T-cell (primary cell): ENCODE data around the gene ABCA7. TPM values are rescaled to one million over a fixed set of nuclear protein-coding genes. Genes with fewer than 3 reads are reported as not detected.

Experiments used
- ATAC-seq, 4 experiments: fragments of 200-7000 bp in 3 of 4; fragments of 150-1000 bp in 1 of 4; cut with Tn5 transposase; replicated peaks in 1 of 4; 1 replicate in 3 of 4; 2 replicates in 1 of 4; pipeline ENCODE4 v1.10.0; 2021; ENCODE audit warnings: moderate library complexity in 3 of 4, mild to moderate bottlenecking in 2 of 4, moderate number of reproducible peaks in 1 of 4
- CTCF ChIA-PET, 2 donors: fragments of 300-600 bp; sonication (Branson Sonifier 250); formaldehyde crosslinking; loops; one replicate each; lab custom pipeline; 2022; ENCODE audit warnings: antibody characterized with exemption in 2 of 2; lab: Charles Lee
- POLR2A ChIA-PET, 2 donors: fragments of 300-600 bp; sonication (Branson Sonifier 250); formaldehyde crosslinking; loops; one replicate each; lab custom pipeline; 2022; ENCODE audit warnings: antibody characterized with exemption in 2 of 2; lab: Charles Lee
- DNase-seq, 35 experiments: peaks; one replicate each; pipeline versions ENCODE4 v3.0.0 to v3.0.0-alpha.2; 2013 to 2023
- H3K27ac ChIP-seq: one replicate; pipeline ENCODE4 v1.5.1; 2013; ENCODE audit warnings: low read length
- H3K27me3 ChIP-seq, 2 experiments: replicated peaks in 1 of 2; 1 replicate in 1 of 2; 2 replicates in 1 of 2; pipeline versions ENCODE4 v1.6.1 to v1.7.0; 2013; ENCODE audit warnings: low read length in 1 of 2, mixed read lengths in 1 of 2; ENCODE audit not compliant: control insufficient read depth in 2 of 2, insufficient read depth in 2 of 2; ENCODE audit errors: extremely low read depth in 1 of 2
- H3K36me3 ChIP-seq, 2 donors: 1 replicate in 1 of 2; 2 replicates in 1 of 2; pipeline versions ENCODE4 v1.6.1 to v1.7.0; 2013; ENCODE audit warnings: low read length in 1 of 2; ENCODE audit not compliant: control insufficient read depth in 2 of 2, insufficient read depth in 1 of 2; ENCODE audit errors: extremely low read depth in 1 of 2
- H3K4me1 ChIP-seq, 2 experiments: 1 replicate in 1 of 2; 2 replicates in 1 of 2; pipeline versions ENCODE4 v1.6.1 to v1.7.0; 2013; ENCODE audit warnings: low read length in 2 of 2, mixed read lengths in 1 of 2; ENCODE audit not compliant: insufficient read depth in 2 of 2, control insufficient read depth in 1 of 2; ENCODE audit errors: extremely low read depth in 1 of 2
- H3K4me3 ChIP-seq, 2 donors: 1 replicate in 1 of 2; 2 replicates in 1 of 2; pipeline versions ENCODE4 v1.5.1 to v1.7.0; 2013; ENCODE audit warnings: mild to moderate bottlenecking in 2 of 2, low read length in 1 of 2, moderate library complexity in 1 of 2; ENCODE audit not compliant: control insufficient read depth in 1 of 2; ENCODE audit errors: extremely low read depth in 1 of 2
- H3K9me3 ChIP-seq: 2 replicates; pipeline ENCODE4 v1.7.0; 2013
- H3K27ac Mint-ChIP-seq, 2 donors: one replicate each; pipeline ENCODE4 v1.8.0; 2020 to 2021; ENCODE audit warnings: mild to moderate bottlenecking in 2 of 2, mixed read lengths in 2 of 2
- H3K27me3 Mint-ChIP-seq, 2 donors: one replicate each; pipeline ENCODE4 v1.8.0; 2021 to 2022; ENCODE audit warnings: mixed read lengths in 2 of 2
- H3K36me3 Mint-ChIP-seq: one replicate; pipeline ENCODE4 v1.8.0; 2021; ENCODE audit warnings: mixed read lengths
- H3K4me1 Mint-ChIP-seq, 3 donors: one replicate each; pipeline ENCODE4 v1.8.0; 2020 to 2022; ENCODE audit warnings: mixed read lengths in 3 of 3, mild to moderate bottlenecking in 1 of 3
- H3K4me3 Mint-ChIP-seq, 3 donors: one replicate each; pipeline ENCODE4 v1.8.0; 2020 to 2022; ENCODE audit warnings: mild to moderate bottlenecking in 3 of 3, mixed read lengths in 3 of 3, moderate library complexity in 3 of 3
- H3K9me3 Mint-ChIP-seq, 3 donors: one replicate each; pipeline ENCODE4 v1.8.0; 2020 to 2022; ENCODE audit warnings: mixed read lengths in 3 of 3
- WGBS: methylation state at CpG from one replicate; pipeline ENCODE4 v1.1.5; 2013; ENCODE audit warnings: missing lambda C conversion rate; ENCODE audit not compliant: insufficient coverage; 5-methylcytosine and 5-hydroxymethylcytosine counted together
- total RNA-seq, 35 experiments: library from RNA in 6 of 35; stranded (reverse) in 6 of 35; fragments of 120-200 nt in 1 of 35; gene quantifications; one replicate each; pipeline versions ENCODE4 v1.2.1 to v1.2.4 and lab custom pipeline; 2013 to 2026

Gene ABCA7
- total RNA-seq, 5 donors from 2014 or later (not counting 1 experiment from before 2014, with no cell fraction given) = 166 to 217 (median 178) TPM

- Histone ChIP-seq H3K36me3 (peaks cover 28 to 61% of the 10 kb centered on the region in 2 donors), H3K9me3 (no peaks in the 10 kb centered on the region), H3K4me3 (no peak overlapping the region), H3K27me3 (no peaks in the 10 kb centered on the region), H3K27ac (peak overlapping the region; percentile 28), H3K4me1 (peaks cover 24 to 89% of the 10 kb centered on the region in 2 experiments)
- H3K36me3 Mint-ChIP-seq = peaks cover 17% of the 10 kb centered on the region
- peak overlapping the region; percentile 61 to 95 for H3K27ac Mint-ChIP-seq
- peak overlapping the region in 1 of 3 donors; percentile 76 for H3K4me3 Mint-ChIP-seq
- ChIA-PET CTCF (no interaction called here), POLR2A (interaction anchor here in 1 of 2 donors (0.6 to 0.7 kb wide), 2 partner anchors 9 to 89 kb away, joined by 4 to 8 read pairs; no protein-coding TSS in a partner anchor)
- no peaks in the 10 kb centered on the region for H3K9me3 Mint-ChIP-seq
- H3K4me1 Mint-ChIP-seq = peaks cover 45 to 60% (median 56%) of the 10 kb centered on the region in 3 donors
- no peak for ATAC-seq
- 92% methylated on average over 27 of the region's 32 CpGs for WGBS
- DNase-seq = no peak
- H3K27me3 Mint-ChIP-seq = no peaks in the 10 kb centered on the region
Measured at GRCh38 chr19:1089126-1089771, 49.3 kb downstream of the ABCA7 start.

DNA sequence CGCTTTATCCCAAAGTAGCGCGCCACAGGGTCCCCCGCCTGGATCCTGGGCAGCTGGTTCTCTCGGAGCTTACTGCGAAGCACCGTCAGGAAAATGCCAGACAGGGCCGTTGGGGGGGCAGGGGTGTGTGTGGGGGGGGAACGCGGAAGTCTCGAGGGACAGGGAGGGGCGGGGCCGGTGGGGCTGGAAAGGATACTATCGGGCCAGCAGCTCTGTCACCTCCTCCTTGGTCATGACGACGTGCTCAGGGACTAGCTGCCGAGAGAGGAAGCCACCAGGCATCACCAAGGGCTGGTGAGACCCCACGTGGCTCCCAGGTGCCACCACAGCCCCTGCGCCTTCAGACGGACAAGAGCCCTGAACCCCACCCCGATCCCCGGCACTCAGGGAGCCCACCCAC lies 50.0 kb downstream of the ABCA7 start:
- H3K4me1 ChIP-seq = peaks cover 28 to 90% of the 10 kb centered on the region in 2 experiments
- Mint-ChIP-seq H3K4me3 (no peak overlapping the region), H3K9me3 (no peaks in the 10 kb centered on the region), H3K27me3 (no peaks in the 10 kb centered on the region), H3K4me1 (peaks cover 39 to 58% (median 52%) of the 10 kb centered on the region in 3 donors), H3K27ac (peak overlapping the region in 1 of 2 donors; percentile 61), H3K36me3 (peaks cover 14% of the 10 kb centered on the region)
- H3K36me3 ChIP-seq = peaks cover 25 to 55% of the 10 kb centered on the region in 2 donors
- POLR2A ChIA-PET = interaction anchor here (0.6 to 0.7 kb wide), 2 partner anchors 8 to 25 kb away, joined by 4 read pairs; no protein-coding TSS in a partner anchor
- peak overlapping the region; percentile 28 for H3K27ac ChIP-seq
- no peaks in the 10 kb centered on the region for H3K27me3 ChIP-seq
- WGBS = 14% methylated on average over 4 of the region's 22 CpGs
- CTCF ChIA-PET = no interaction called here
- DNase-seq = peak in 18 of 35 experiments; percentile 39 to 70 (median 48)
- no peaks in the 10 kb centered on the region for H3K9me3 ChIP-seq
- H3K4me3 ChIP-seq = no peak overlapping the region
- peak in 2 of 4 experiments; percentile 6 to 23 for ATAC-seq

- Histone ChIP-seq H3K4me3 (no peak overlapping the region), H3K36me3 (peaks cover 17 to 45% of the 10 kb centered on the region in 2 donors), H3K27ac (no peak overlapping the region), H3K27me3 (no peaks in the 10 kb centered on the region), H3K9me3 (no peaks in the 10 kb centered on the region), H3K4me1 (peaks cover 30 to 86% of the 10 kb centered on the region in 2 experiments)
- Mint-ChIP-seq H3K4me1 (peaks cover 40 to 59% (median 50%) of the 10 kb centered on the region in 3 donors), H3K36me3 (peaks cover 7% of the 10 kb centered on the region), H3K27ac (peak overlapping the region; percentile 43 to 68), H3K27me3 (no peaks in the 10 kb centered on the region), H3K4me3 (peak overlapping the region in 1 of 3 donors; percentile 48), H3K9me3 (no peaks in the 10 kb centered on the region)
- WGBS = 69% methylated on average over 30 of the region's 38 CpGs
- ChIA-PET CTCF (interaction anchor here in 1 of 2 donors (0.6 kb wide), 1 partner anchor 13 kb away, joined by 3 read pairs; no protein-coding TSS in a partner anchor), POLR2A (no interaction called here)
- DNase-seq (peak in 6 of 35 experiments; percentile 46 to 57 (median 54)), ATAC-seq (peak in 1 of 4 experiments; percentile 4)
Measured at GRCh38 chr19:1090731-1091543, 51.0 kb downstream of the ABCA7 start.

DNA sequence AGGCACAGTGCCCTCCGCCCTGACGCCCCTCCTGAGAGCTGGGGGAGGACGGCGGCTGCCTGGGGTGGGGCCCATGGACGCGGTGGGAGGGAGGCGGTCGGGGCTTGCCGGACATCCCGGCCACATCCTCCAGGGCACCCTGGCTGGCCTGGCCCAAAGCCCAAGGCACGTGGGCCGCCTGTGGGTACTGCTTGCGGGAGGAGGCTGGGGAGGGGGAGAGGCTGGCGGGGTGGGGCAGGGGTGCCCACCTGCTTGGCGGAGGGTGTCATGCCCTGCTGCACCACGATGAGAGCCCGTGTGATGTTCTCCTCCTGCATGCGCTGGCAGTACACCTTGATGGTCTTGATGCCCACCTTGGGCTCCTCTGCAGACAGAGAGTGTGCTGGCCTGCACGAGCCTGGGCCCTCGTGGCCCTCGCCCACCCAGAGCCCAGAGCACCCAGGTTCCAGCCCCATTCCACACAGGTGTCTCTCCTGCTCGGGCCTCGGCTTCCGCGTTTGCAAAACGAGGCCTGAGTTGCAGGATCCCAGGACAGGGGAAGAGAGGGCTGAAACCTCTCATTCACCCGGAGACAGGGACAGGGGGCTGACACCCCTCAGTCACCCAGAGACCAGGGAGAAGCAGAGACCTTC lies 51.8 kb downstream of the ABCA7 start:
- peaks cover 35 to 85% of the 10 kb centered on the region in 2 experiments for H3K4me1 ChIP-seq
- H3K27me3 ChIP-seq = no peaks in the 10 kb centered on the region
- H3K4me3 Mint-ChIP-seq = peak overlapping the region in 1 of 3 donors; percentile 91
- 89% methylated on average over 16 of the region's 27 CpGs for WGBS
- H3K36me3 Mint-ChIP-seq = peaks cover 7% of the 10 kb centered on the region
- no peak overlapping the region for H3K4me3 ChIP-seq
- ChIA-PET CTCF (no interaction called here), POLR2A (no interaction called here)
- H3K27ac Mint-ChIP-seq = peak overlapping the region in 1 of 2 donors; percentile 11
- H3K9me3 ChIP-seq = no peaks in the 10 kb centered on the region
- H3K27me3 Mint-ChIP-seq = no peaks in the 10 kb centered on the region
- peaks cover 43 to 59% (median 50%) of the 10 kb centered on the region in 3 donors for H3K4me1 Mint-ChIP-seq
- H3K36me3 ChIP-seq = peaks cover 12 to 37% of the 10 kb centered on the region in 2 donors
- H3K27ac ChIP-seq = no peak overlapping the region
- ATAC-seq (no peak), DNase-seq (no peak)
- no peaks in the 10 kb centered on the region for H3K9me3 Mint-ChIP-seq

- no peaks in the 10 kb centered on the region for H3K9me3 ChIP-seq
- ATAC-seq (no peak), DNase-seq (no peak)
- peaks cover 25 to 75% of the 10 kb centered on the region in 2 experiments for H3K4me1 ChIP-seq
- Mint-ChIP-seq H3K4me3 (peak overlapping the region; percentile 87 to 91 (median 91)), H3K27ac (peak overlapping the region; percentile 61 to 69), H3K36me3 (peaks cover 2% of the 10 kb centered on the region), H3K4me1 (peaks cover 40 to 48% (median 44%) of the 10 kb centered on the region in 3 donors), H3K27me3 (no peaks in the 10 kb centered on the region), H3K9me3 (no peaks in the 10 kb centered on the region)
- no peak overlapping the region for H3K4me3 ChIP-seq
- peaks cover 10 to 29% of the 10 kb centered on the region in 2 donors for H3K36me3 ChIP-seq
- no peaks in the 10 kb centered on the region for H3K27me3 ChIP-seq
- H3K27ac ChIP-seq = no peak overlapping the region
- WGBS = 100% methylated on average over 14 of the region's 15 CpGs
- CTCF ChIA-PET = interaction anchor here in 1 of 2 donors (0.5 kb wide), 1 partner anchor 90 kb away, joined by 5 read pairs; no protein-coding TSS in a partner anchor
- POLR2A ChIA-PET = interaction anchor here in 1 of 2 donors (0.5 to 1.2 kb wide), 2 partner anchors 11 to 88 kb away, joined by 3 to 5 read pairs; no protein-coding TSS in a partner anchor
Measured at GRCh38 chr19:1093330-1093729, 53.4 kb downstream of the ABCA7 start.
